ENCODE data around the gene THEMIS.

- TF ChIP-seq CTCF (IDR thresholded peaks at IDR 0.05; ENCODE audit: low read depth, low read length), result no peak
- no peak for TF ChIP-seq EZH2phosphoT487 (IDR thresholded peaks at IDR 0.05; ENCODE audit: low read depth)
These were observed 88.8 kb downstream of the THEMIS start for GRCh38 chr6:127811900-127812570.
